ENCODE data around the gene KCTD7. TPM values are rescaled to one million over a fixed set of nuclear protein-coding genes. Genes with fewer than 3 reads are reported as not detected.

The KCTD7 gene
- total and polyA plus RNA-seq, 2 of the 13 experiments (the other 11 are each of a cell fraction or from before 2014, with no cell fraction given): 7.3 to 13.5 TPM

- no peak for TF ChIP-seq FOXO4 (CRISPR knock-in tag; conservative IDR thresholded peaks at IDR 0.05)
- TF ChIP-seq CREB1 (IDR thresholded peaks at IDR 0.05): no peak
- TF ChIP-seq CREB1 (CRISPR knock-in tag; IDR thresholded peaks at IDR 0.05): no peak
- no peak for TF ChIP-seq ZNF737 (CRISPR knock-in tag; IDR thresholded peaks at IDR 0.05; ENCODE audit: borderline replicate concordance)
- no peak for TF ChIP-seq ATF7-NPFF (CRISPR knock-in tag; IDR thresholded peaks at IDR 0.05; ENCODE audit: low read depth)
- no peak for TF ChIP-seq ZNF281 (CRISPR knock-in tag; IDR thresholded peaks at IDR 0.05; ENCODE audit: borderline replicate concordance)
- TF ChIP-seq KDM1A (CRISPR knock-in tag; IDR thresholded peaks at IDR 0.05): no peak
Measured at GRCh38 chr7:66583490-66584110, 45.1 kb upstream of the KCTD7 start (continued).

GRCh38 chr7:66586181-66586580 is 42.5 kb upstream of the KCTD7 start:
- ChIA-PET POLR2A (no interaction called here), CTCF (ENCODE audit: low intra/inter-chr PET ratio, low total read pairs) (no interaction called here)
- H3K27me3 ChIP-seq (ENCODE audit: control insufficient read depth in 1 of 2, insufficient read depth in 2 of 2, low read length in 2 of 2): no peaks in the 10 kb centered on the region
- DNase-seq (ENCODE audit: low spot score) (no peak), FAIRE-seq (no peak), ATAC-seq (no peak)
- H3K27ac ChIP-seq (ENCODE audit: extremely low read length, insufficient read depth, low read length): no peak overlapping the region
- H3K79me2 ChIP-seq (ENCODE audit: insufficient read depth, low read length): peaks cover 97% of the 10 kb centered on the region
- no peak overlapping the region for H3K9ac ChIP-seq (ENCODE audit: insufficient read depth, low read depth, low read length)
- no peak overlapping the region for H2AFZ ChIP-seq (ENCODE audit: low read length)
- H3K9me3 ChIP-seq (ENCODE audit: low read length): no peaks in the 10 kb centered on the region
- H3K36me3 ChIP-seq (replicated peaks in 1 of 2; ENCODE audit: control insufficient read depth in 1 of 2, insufficient read depth in 2 of 2, low read length in 2 of 2): peaks cover 0 to 12% of the 10 kb centered on the region in 2 experiments; a peak in 3 of 5 replicates
- BruUV-seq (replicated peaks): no TSS peak
- no peak overlapping the region for H3K4me3 ChIP-seq (replicated peaks in 1 of 3; ENCODE audit: insufficient read depth in 1 of 3, low read depth in 2 of 3, low read length in 3 of 3)
- peaks cover 64% of the 10 kb centered on the region for H3K4me1 ChIP-seq (ENCODE audit: insufficient read depth, low read length)
- no peak overlapping the region for H3K4me2 ChIP-seq (ENCODE audit: low read depth, low read length)
- peaks cover 29% of the 10 kb centered on the region for H4K20me1 ChIP-seq (ENCODE audit: insufficient read depth, low read length)
- intact Hi-C loops (cut with micrococcal nuclease; ENCODE audit: unreplicated experiment): no loop called here
- 94% methylated on average over 1 of the region's 1 CpG for WGBS (ENCODE audit: low lambda C conversion rate)
- in situ Hi-C loops (cut with HindIII; ENCODE audit: extremely low pct_ligation_motif_present, low pct_unique_long_range_greater_than_20kb): no loop called here
- no peak for TF ChIP-seq MLX (CRISPR knock-in tag; IDR thresholded peaks at IDR 0.05)
- no peak for TF ChIP-seq NR1H2 (CRISPR knock-in tag; IDR thresholded peaks at IDR 0.05; ENCODE audit: borderline replicate concordance, low read depth)
- no peak for TF ChIP-seq ZFYVE20 (CRISPR knock-in tag; IDR thresholded peaks at IDR 0.05; ENCODE audit: borderline replicate concordance, low read depth)
- no peak for TF ChIP-seq ZNF260 (CRISPR knock-in tag; IDR thresholded peaks at IDR 0.05; ENCODE audit: borderline replicate concordance, low read depth)
- TF ChIP-seq ZBTB46 (CRISPR knock-in tag; IDR thresholded peaks at IDR 0.05; ENCODE audit: borderline replicate concordance): no peak
- no peak for TF ChIP-seq ZNF414 (CRISPR knock-in tag; IDR thresholded peaks at IDR 0.05)
- TF ChIP-seq ZNF3 (CRISPR knock-in tag; IDR thresholded peaks at IDR 0.05): no peak
- no peak for TF ChIP-seq ATF1 (CRISPR knock-in tag; IDR thresholded peaks at IDR 0.05)

Measured in HepG2 (cell line).